Pericardium fibroblast (primary cell): Measurements from ENCODE around the gene USP17L25. TPM values are rescaled to one million over a fixed set of nuclear protein-coding genes. Genes with fewer than 3 reads are reported as not detected.

Experiments used
- total RNA-seq: library from RNA; depleted of rRNA; stranded (reverse); fragments of >200 nt; gene quantifications from 2 replicates; pipeline ENCODE4 v1.2.3, GENCODE V29; 2015

Gene USP17L25
- not detected in 2 replicates for total RNA-seq

GRCh38 chr4:9329611-9330010 is at the start of gene USP17L25:
TSS of gene USP17L25 (plus strand) at chr4:9329911. CDS start at chr4:9329911, 0 bp downstream.

GRCh38 chr4:9324865-9325264 is 4.8 kb upstream of the USP17L25 start, which contains the start of gene USP17L24:
TSS of gene USP17L24 (plus strand) at chr4:9325165. CDS start at chr4:9325165, 0 bp downstream.

GRCh38 chr4:9334358-9334757 is 4.6 kb downstream of the USP17L25 start, which contains the start of gene USP17L26:
TSS of gene USP17L26 (plus strand) at chr4:9334658. CDS start at chr4:9334658, 0 bp downstream.

GRCh38 chr4:9339103-9339502 is 9.4 kb downstream of the USP17L25 start, which contains the start of gene USP17L5:
TSS of gene USP17L5 (plus strand) at chr4:9339403. CDS start at chr4:9339403, 0 bp downstream.

GRCh38 chr4:9343848-9344247 is 14.1 kb downstream of the USP17L25 start, which contains the start of gene USP17L27:
TSS of gene USP17L27 (plus strand) at chr4:9344148. CDS start at chr4:9344148, 0 bp downstream.

GRCh38 chr4:9348593-9348992 is 18.9 kb downstream of the USP17L25 start, which contains the start of gene USP17L28:
TSS of gene USP17L28 (plus strand) at chr4:9348893. CDS start at chr4:9348893, 0 bp downstream.

GRCh38 chr4:9353338-9353737 is 23.6 kb downstream of the USP17L25 start, which contains the start of gene USP17L29:
TSS of gene USP17L29 (plus strand) at chr4:9353638. CDS start at chr4:9353638, 0 bp downstream.

GRCh38 chr4:9362829-9363228 is 33.1 kb downstream of the USP17L25 start, which contains the start of gene USP17L30:
TSS of gene USP17L30 (plus strand) at chr4:9363129. CDS start at chr4:9363129, 0 bp downstream.

Other genes starting within 250 kb of the USP17L25 start
- gene FAM90A26, start 159.5 kb upstream of the USP17L25 start, total RNA-seq = not detected in 2 replicates
- gene USP17L10, start 119.3 kb upstream of the USP17L25 start, total RNA-seq = not detected in 2 replicates
- not detected in 2 replicates for gene USP17L11, start 114.5 kb upstream of the USP17L25 start, total RNA-seq
- not detected in 2 replicates for gene USP17L12, start 109.8 kb upstream of the USP17L25 start, total RNA-seq
- gene USP17L13, start 105.0 kb upstream of the USP17L25 start, total RNA-seq = not detected in 2 replicates
- gene USP17L15, start 95.5 kb upstream of the USP17L25 start, total RNA-seq = not detected in 2 replicates
- not detected in 2 replicates for gene USP17L17, start 86.0 kb upstream of the USP17L25 start, total RNA-seq
- not detected in 2 replicates for gene USP17L18, start 81.3 kb upstream of the USP17L25 start, total RNA-seq
- gene USP17L19, start 76.5 kb upstream of the USP17L25 start, total RNA-seq = not detected in 2 replicates
- gene USP17L20, start 71.8 kb upstream of the USP17L25 start, total RNA-seq = not detected in 2 replicates
- not detected in 2 replicates for gene USP17L21, start 67.0 kb upstream of the USP17L25 start, total RNA-seq
- not detected in 2 replicates for gene USP17L22, start 62.3 kb upstream of the USP17L25 start, total RNA-seq
- gene USP17L24, start 4.7 kb upstream of the USP17L25 start, total RNA-seq = not detected in 2 replicates
- not detected in 2 replicates for gene USP17L26, start 4.7 kb downstream of the USP17L25 start, total RNA-seq
- gene USP17L5, start 9.5 kb downstream of the USP17L25 start, total RNA-seq = not detected in 2 replicates
- not detected in 2 replicates for gene USP17L27, start 14.2 kb downstream of the USP17L25 start, total RNA-seq
- gene USP17L28, start 19.0 kb downstream of the USP17L25 start, total RNA-seq = not detected in 2 replicates
- gene USP17L29, start 23.7 kb downstream of the USP17L25 start, total RNA-seq = not detected in 2 replicates
- not detected in 2 replicates for gene USP17L30, start 33.2 kb downstream of the USP17L25 start, total RNA-seq
- not detected in 2 replicates for gene DEFB131A, start 114.5 kb downstream of the USP17L25 start, total RNA-seq